Endothelial cell of umbilical vein (primary cell): ENCODE measurements around the gene ETFB. TPM values are rescaled to one million over a fixed set of nuclear protein-coding genes. Genes with fewer than 3 reads are reported as not detected.

Source experiments
- BruUV-seq: library from RNA; stranded (reverse); fragments of 400-500 nt; replicated peaks from 2 replicates; lab custom pipeline; 2021; lab: Mats Ljungman, UMichigan
- CTCF ChIA-PET: fragments of 300-600, 350-600 bp; sonication (Branson Sonifier 250); formaldehyde crosslinking; loops from one replicate; lab custom pipeline; 2021; ENCODE audit warnings: antibody characterized with exemption, inconsistent platforms; lab: Charles Lee
- POLR2A ChIA-PET: fragments of 300-600, 350-600 bp; sonication (Branson Sonifier 250); formaldehyde crosslinking; loops from one replicate; lab custom pipeline; 2021; ENCODE audit warnings: antibody characterized with exemption, inconsistent platforms; lab: Charles Lee
- DNase-seq: peaks from one replicate; pipeline ENCODE4 v3.0.0-alpha.2; 2011; ENCODE audit warnings: low read depth, low spot score
- FAIRE-seq: peaks from 2 replicates; lab custom pipeline; 2011; peaks lifted over from hg19 to GRCh38; lab: Jason Lieb, UNC
- H2AFZ ChIP-seq: 2 replicates; pipeline ENCODE4 v1.6.0; 2012; ENCODE audit warnings: low read depth, low read length, control low read depth, inconsistent platforms
- H3K27ac ChIP-seq: 2 replicates; pipeline ENCODE4 v1.5.1; 2011; ENCODE audit warnings: low read depth, mild to moderate bottlenecking, control low read depth, low read length, moderate library complexity; ENCODE audit not compliant: insufficient read depth
- H3K27me3 ChIP-seq, 2 experiments: 2 replicates each; pipeline versions ENCODE4 v1.6.0 to v1.6.1; 2011; ENCODE audit warnings: low read length in 2 of 2, mixed read lengths in 1 of 2; ENCODE audit not compliant: control insufficient read depth in 2 of 2, insufficient read depth in 2 of 2
- H3K36me3 ChIP-seq, 2 experiments: 2 replicates in 1 of 2; 3 replicates in 1 of 2; pipeline ENCODE4 v1.5.1; 2011; ENCODE audit warnings: low read length in 2 of 2, mild to moderate bottlenecking in 1 of 2, moderate library complexity in 1 of 2; ENCODE audit not compliant: control insufficient read depth in 2 of 2, insufficient read depth in 2 of 2; ENCODE audit errors: extremely low read depth in 1 of 2
- H3K4me1 ChIP-seq: 3 replicates; pipeline ENCODE4 v1.5.1; 2011; ENCODE audit warnings: mild to moderate bottlenecking, low read length; ENCODE audit not compliant: control insufficient read depth, insufficient read depth; ENCODE audit errors: extremely low read depth
- H3K4me2 ChIP-seq: 2 replicates; pipeline ENCODE4 v1.6.1; 2011; ENCODE audit warnings: low read length, control low read depth, mixed read lengths; ENCODE audit not compliant: insufficient read depth
- H3K4me3 ChIP-seq, 3 experiments: fragments of 200-600 bp in 1 of 3; sonication (generic), shearing (Covaris generic) in 1 of 3; replicated peaks in 1 of 3; 2 replicates each; pipeline ENCODE4 v1.5.1; 2011 to 2016; ENCODE audit warnings: control low read depth in 3 of 3, low read length in 3 of 3, mild to moderate bottlenecking in 2 of 3, inconsistent platforms in 1 of 3, low read depth in 1 of 3, moderate library complexity in 1 of 3; ENCODE audit not compliant: insufficient read depth in 1 of 3
- H3K79me2 ChIP-seq: 2 replicates; pipeline ENCODE4 v1.6.0; 2012; ENCODE audit warnings: low read length, inconsistent platforms; ENCODE audit not compliant: control insufficient read depth, insufficient read depth
- H3K9ac ChIP-seq: replicated peaks from 2 replicates; pipeline ENCODE3; 2011; ENCODE audit warnings: low read length, control low read depth; ENCODE audit not compliant: insufficient read depth; ENCODE audit errors: extremely low read depth
- H3K9me1 ChIP-seq: replicated peaks from 3 replicates; pipeline ENCODE4 v1.6.0; 2011; ENCODE audit warnings: mild to moderate bottlenecking, low read length; ENCODE audit not compliant: control insufficient read depth, insufficient read depth; ENCODE audit errors: extremely low read depth
- H3K9me3 ChIP-seq: replicated peaks from 2 replicates; pipeline ENCODE4 v1.5.1; 2012; ENCODE audit warnings: low read length, inconsistent platforms; ENCODE audit not compliant: control insufficient read depth, insufficient read depth
- H4K20me1 ChIP-seq: replicated peaks from 2 replicates; pipeline ENCODE3; 2011; ENCODE audit warnings: mild to moderate bottlenecking, low read length; ENCODE audit not compliant: control insufficient read depth, insufficient read depth; ENCODE audit errors: extremely low read depth
- CTCF ChIP-seq, 2 donors: IDR thresholded peaks; 1 replicate in 1 of 2; 2 replicates in 1 of 2; pipeline ENCODE4 v1.5.1; 2011; ENCODE audit warnings: low read length in 2 of 2, mild to moderate bottlenecking in 2 of 2, moderate library complexity in 2 of 2, control low read depth in 1 of 2, inconsistent platforms in 1 of 2, low read depth in 1 of 2; ENCODE audit not compliant: insufficient read depth in 1 of 2; ENCODE audit errors: extremely low read depth in 1 of 2
- EZH2 ChIP-seq: IDR thresholded peaks from 2 replicates; pipeline ENCODE4 v1.6.1; 2012; ENCODE audit warnings: borderline replicate concordance, low read depth, mild to moderate bottlenecking, moderate library complexity, low read length, inconsistent platforms; ENCODE audit not compliant: severe bottlenecking
- FOS ChIP-seq: IDR thresholded peaks from 2 replicates; pipeline ENCODE4 v1.6.1; 2011; ENCODE audit warnings: mild to moderate bottlenecking, low read length, moderate library complexity, borderline replicate concordance; ENCODE audit not compliant: insufficient read depth
- GATA2 ChIP-seq: IDR thresholded peaks from 2 replicates; pipeline ENCODE4 v1.7.0; 2011; ENCODE audit warnings: low read depth, mild to moderate bottlenecking, moderate library complexity, mixed read lengths, low read length; ENCODE audit not compliant: insufficient read length, insufficient read depth
- JUN ChIP-seq: IDR thresholded peaks from 2 replicates; pipeline ENCODE4 v1.6.1; 2011; ENCODE audit warnings: borderline replicate concordance, low read depth; ENCODE audit not compliant: insufficient read length, insufficient read depth
- MAX ChIP-seq: IDR thresholded peaks from 2 replicates; pipeline ENCODE4 v1.6.1; 2011; ENCODE audit not compliant: insufficient read depth, insufficient read length
- MYC ChIP-seq: IDR thresholded peaks from one replicate; pipeline ENCODE4 v1.6.1; 2011; ENCODE audit warnings: mild to moderate bottlenecking, low read depth, low read length
- POLR2A ChIP-seq: IDR thresholded peaks from 2 replicates; pipeline ENCODE4 v1.6.1; 2012; ENCODE audit warnings: low read depth, mild to moderate bottlenecking, control low read depth, low read length
- POLR2AphosphoS5 ChIP-seq: IDR thresholded peaks from 2 replicates; pipeline ENCODE4 v1.6.1; 2012; ENCODE audit warnings: low read depth, mild to moderate bottlenecking, control low read depth, low read length, moderate library complexity; ENCODE audit not compliant: insufficient read depth
- dilution Hi-C: fragments of 300-500 bp; cut with MboI; formaldehyde crosslinking; loops from one replicate; pipeline ENCODE4 v1.15.0; 2019; ENCODE audit warnings: low sequenced_read_pairs; ENCODE audit not compliant: extremely low pct_ligation_motif_present
- intact Hi-C: fragments of 100-400 bp; cut with micrococcal nuclease; formaldehyde crosslinking; loops from one replicate; pipeline ENCODE4 v1.10.0; 2022
- polyA plus RNA-seq, 4 experiments: library from polyadenylated mRNA; depleted of rRNA in 3 of 4; stranded (reverse) in 3 of 4; unstranded in 1 of 4; fragments of >200 nt; gene quantifications; 2 replicates each; pipeline versions ENCODE4 v1.2.1 to v1.2.3, GENCODE V29; 2011 to 2012; ENCODE audit warnings: missing spikeins in 1 of 4
- total RNA-seq: library from RNA; stranded (reverse); gene quantifications from 2 replicates; pipeline ENCODE4 v1.2.3, GENCODE V29; 2021

Gene ETFB
- total and polyA plus RNA-seq, 2 donors (not counting 3 experiments of a cell fraction or from before 2014, with no cell fraction given), result 54.1 to 99.2 TPM

GRCh38 chr19:51372021-51372648, 5.9 kb upstream of the ETFB start:
- dilution Hi-C loops (no loop called here), intact Hi-C loops (no loop called here)
- Histone ChIP-seq H3K4me3 (no peak overlapping the region), H3K9me1 (no peaks in the 10 kb centered on the region), H4K20me1 (no peaks in the 10 kb centered on the region), H3K4me2 (no peak overlapping the region), H3K27me3 (no peaks in the 10 kb centered on the region), H3K79me2 (no peaks in the 10 kb centered on the region), H3K9me3 (no peaks in the 10 kb centered on the region), H3K27ac (no peak overlapping the region), H3K4me1 (no peaks in the 10 kb centered on the region), H2AFZ (no peak overlapping the region), H3K9ac (no peak overlapping the region), H3K36me3 (no peaks in the 10 kb centered on the region)
- BruUV-seq, result no TSS peak
- DNase-seq (no peak), FAIRE-seq (no peak)
- CTCF ChIA-PET, result interaction anchor here (1.0 to 1.3 kb wide), 2 partner anchors 9 to 45 kb away, joined by 3 read pairs; partner anchors contain the start of gene SIGLEC10
- TF ChIP-seq EZH2 (no peak), POLR2AphosphoS5 (no peak), GATA2 (no peak), POLR2A (no peak), MAX (no peak), MYC (no peak), JUN (no peak), FOS (no peak), CTCF (IDR thresholded peaks at IDR 0.05; ENCODE audit: extremely low read depth in 1 of 2, insufficient read depth in 1 of 2, low read depth in 1 of 2, low read length in 2 of 2) (no peak)
- POLR2A ChIA-PET, result no interaction called here
